GM18526 (cell line): Measurements from ENCODE around the gene PGM2.

Experiments used
- POLR2A ChIP-seq: IDR thresholded peaks from 3 replicates; pipeline ENCODE4 v1.6.1; 2011; ENCODE audit not compliant: insufficient read length; ENCODE audit errors: extremely low read depth

The PGM2 gene

DNA sequence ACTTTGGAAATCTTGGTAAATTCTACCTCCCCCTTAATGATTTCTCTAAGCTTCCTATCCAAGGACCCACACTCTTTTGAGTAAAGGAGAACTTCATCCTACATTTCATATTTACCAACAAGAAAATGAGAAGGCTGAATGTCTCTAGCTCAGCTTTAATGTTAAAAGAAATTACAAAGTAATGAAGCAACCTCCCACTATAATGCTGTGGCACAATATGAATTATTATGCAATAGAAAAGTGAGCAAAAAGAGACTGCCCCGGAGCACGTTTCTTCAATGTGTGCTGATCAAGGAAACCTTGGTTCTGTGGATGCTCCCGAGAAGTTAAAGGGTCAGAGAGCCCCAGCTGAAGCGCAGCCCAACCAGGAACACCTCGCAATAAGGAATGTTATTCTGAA lies 55.3 kb downstream of the PGM2 start:
- TF ChIP-seq POLR2A = no peak

GRCh38 chr4:37882665-37883296 lies 56.3 kb downstream of the PGM2 start:
- no peak for TF ChIP-seq POLR2A

GRCh38 chr4:37884855-37885487 lies 58.5 kb downstream of the PGM2 start:
- no peak for TF ChIP-seq POLR2A

GRCh38 chr4:37885496-37885895 lies 59.0 kb downstream of the PGM2 start:
- TF ChIP-seq POLR2A = no peak

DNA sequence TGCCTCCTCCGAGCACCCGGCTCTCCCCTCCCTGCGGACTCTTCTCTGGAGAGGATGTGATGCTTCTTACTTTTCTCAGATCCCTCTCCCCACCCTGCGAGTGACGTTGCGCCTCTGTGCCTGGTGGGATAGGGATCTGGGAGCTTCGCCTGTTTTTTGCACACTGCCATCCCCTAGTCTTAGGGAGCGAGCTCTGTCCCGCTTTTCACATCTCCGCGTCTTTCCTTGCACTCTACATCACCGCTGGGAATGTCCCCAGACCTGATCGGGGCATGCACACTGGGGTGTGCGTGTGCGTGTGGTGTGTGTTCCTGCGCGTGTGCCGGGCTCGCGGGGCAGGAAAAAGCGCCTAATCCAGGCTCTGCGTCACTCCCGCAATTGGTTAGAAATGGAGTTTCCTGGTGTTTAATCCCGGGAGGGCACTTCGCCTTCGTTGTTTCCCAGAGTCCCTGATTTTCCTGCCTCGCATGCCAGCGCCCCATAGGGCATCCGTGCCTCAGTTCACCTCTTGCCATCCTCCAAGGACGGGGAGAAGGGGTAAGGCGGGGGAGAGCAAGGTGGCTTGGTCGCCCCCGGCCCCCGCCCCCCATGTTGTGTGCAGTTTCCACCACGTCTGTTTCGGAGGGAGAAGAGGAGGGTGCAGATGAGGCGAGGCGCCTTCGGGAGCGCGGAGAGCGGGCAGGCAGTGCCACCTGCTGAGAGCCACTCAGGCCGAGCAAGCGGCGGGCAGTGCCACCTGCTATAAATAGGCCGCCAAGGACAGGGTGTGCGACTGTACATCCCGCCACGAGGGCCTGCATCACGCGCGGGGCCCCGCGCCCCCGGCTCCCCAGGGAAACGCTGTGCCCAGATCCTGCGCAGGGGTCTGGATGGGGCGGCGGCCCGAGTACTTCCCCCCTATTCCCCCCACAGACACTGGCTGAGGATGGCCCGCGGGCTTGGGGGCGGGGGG lies 63.6 kb downstream of the PGM2 start:
- TF ChIP-seq POLR2A = no peak

DNA sequence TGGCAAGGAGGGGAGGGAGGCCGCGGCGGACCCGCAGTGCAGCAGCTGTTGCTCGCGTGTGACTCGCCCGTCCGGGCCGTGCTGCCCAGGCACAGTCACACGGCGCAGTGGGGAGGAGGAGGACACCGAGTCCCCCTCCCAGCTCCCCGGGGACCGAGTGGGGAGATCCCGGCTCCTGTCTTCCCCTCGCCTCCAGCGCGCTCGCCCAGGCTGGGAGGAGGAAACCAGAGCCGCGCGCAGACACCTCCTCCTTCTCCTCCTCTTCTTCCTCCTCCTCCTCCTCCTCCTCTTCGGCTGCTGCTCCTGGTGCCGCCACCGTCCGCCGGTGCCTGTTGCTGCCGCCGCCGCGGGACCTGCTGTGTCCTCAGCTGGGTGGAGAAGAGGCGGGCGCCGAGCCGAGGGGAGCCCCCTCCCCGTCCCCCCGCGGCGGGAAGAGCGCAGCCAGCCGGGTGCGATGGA lies 64.3 kb downstream of the PGM2 start, which contains the start of gene TBC1D1:
Gene TBC1D1 (plus strand): TSS at position 284 of the 459 bp plus-strand sequence. CDS start 11,012 bp downstream, outside the sequence.
- TF ChIP-seq POLR2A = no peak

DNA sequence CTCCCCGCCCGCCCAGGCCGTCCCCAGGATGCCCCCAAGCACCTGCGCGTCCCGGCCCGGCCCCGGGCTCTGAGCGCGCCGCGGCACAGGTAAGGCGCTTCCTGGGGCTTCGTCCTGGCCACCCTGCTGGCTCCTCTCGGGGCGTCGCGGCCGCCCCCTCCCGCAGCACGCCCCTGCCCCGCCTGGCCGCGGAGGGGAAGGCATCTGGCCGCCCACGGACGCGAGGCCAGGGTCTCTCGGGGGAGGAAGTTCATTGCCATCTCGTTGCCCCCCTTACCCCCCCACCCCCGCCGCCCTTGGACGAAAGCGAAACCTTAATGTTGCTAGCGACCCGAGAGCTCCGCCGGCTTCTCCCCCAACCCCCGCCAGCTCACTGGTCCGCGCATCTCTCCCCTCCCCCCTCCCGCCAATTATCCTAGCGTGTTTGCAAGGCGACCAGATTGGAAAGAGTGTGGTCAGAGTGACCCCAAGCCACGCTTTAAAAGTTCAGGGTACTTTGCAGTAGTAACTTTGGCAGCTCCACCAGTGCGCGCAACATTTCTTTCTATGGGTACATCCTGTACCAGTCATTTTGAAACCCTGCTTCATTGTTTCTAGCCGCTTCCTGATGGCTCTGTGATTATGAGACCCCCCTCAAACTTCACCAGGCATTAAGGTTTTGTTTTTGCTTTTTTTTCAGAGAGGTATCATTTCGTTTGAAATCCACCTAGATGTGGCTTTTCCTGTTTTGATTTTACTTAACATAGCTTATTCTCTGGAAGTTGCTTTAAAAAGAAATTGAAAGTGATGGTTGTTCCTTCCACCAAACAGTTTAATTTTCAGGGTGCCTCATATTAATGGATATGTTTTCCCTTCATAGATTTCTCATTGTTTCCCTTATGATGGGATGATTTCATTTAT lies 65.0 kb downstream of the PGM2 start:
- no peak for TF ChIP-seq POLR2A

DNA sequence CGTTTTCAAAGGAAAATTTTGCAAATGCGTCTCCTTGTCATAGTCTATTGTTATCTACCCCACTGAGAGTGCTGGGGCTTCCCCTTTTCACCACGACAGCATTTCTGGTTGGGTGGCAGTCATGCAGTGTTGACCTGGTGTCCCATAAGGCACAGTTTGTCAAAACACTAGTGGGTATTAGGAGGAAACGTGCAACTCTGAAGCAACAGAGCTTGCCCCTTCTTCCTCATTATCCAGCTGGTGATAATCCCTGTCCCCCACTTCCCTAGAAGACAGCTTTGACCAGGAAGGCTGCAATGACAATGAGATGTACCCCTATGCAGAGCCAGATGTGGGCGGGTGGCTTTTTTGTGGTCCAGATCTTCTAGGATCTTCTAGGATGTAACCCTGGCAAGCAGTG lies 66.2 kb downstream of the PGM2 start:
- no peak for TF ChIP-seq POLR2A

GRCh38 chr4:37893164-37893563 lies 66.7 kb downstream of the PGM2 start:
- TF ChIP-seq POLR2A = no peak

- TF ChIP-seq POLR2A = no peak
Measured at GRCh38 chr4:37895271-37895670, 68.8 kb downstream of the PGM2 start.

- TF ChIP-seq POLR2A = no peak
Measured at GRCh38 chr4:37896206-37896860, 69.8 kb downstream of the PGM2 start.

DNA sequence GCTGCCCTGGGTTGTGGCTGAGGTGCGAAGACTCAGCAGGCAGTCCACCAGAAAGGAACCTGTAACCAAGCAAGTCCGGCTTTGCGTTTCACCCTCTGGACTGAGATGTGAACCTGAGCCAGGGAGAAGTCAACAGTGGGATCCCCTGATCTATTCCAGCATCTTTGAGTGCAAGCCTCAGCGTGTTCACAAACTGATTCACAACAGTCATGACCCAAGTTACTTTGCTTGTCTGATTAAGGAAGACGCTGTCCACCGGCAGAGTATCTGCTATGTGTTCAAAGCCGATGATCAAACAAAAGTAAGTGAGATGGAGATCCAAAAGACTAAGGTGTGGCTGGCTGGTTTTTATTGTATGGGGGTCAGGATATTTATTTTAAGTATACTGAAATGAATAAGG lies 75.7 kb downstream of the PGM2 start:
- no peak for TF ChIP-seq POLR2A

GRCh38 chr4:37902738-37903693 lies 76.5 kb downstream of the PGM2 start:
- no peak for TF ChIP-seq POLR2A
